T follicular helper cell (primary cell): Measurements from ENCODE around the gene PDE1A.

Experiments
- DNase-seq: peaks from one replicate; pipeline ENCODE4 v3.0.0-alpha.2; 2020; ENCODE audit warnings: low read depth

Gene PDE1A

DNA sequence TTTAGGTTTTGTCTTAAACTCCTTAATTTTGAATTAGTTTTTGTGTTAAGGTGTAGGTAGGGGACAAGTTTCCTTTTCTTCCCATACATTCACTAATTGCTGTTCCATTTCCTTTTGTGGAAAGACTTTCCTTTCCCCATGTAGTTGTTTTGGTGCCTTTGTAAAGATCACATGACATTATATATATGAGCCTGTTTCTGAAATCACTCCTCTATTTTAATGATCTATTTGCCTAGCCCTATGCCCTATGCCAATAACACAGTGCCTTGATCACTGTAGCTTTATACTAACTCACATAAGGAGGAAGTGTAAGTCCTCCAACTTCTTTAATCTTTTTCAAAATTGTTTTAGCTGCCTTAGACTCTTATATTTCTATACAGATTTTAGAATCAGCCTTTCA is 229.3 kb downstream of the PDE1A start:
- DNase-seq, result no peak

DNA sequence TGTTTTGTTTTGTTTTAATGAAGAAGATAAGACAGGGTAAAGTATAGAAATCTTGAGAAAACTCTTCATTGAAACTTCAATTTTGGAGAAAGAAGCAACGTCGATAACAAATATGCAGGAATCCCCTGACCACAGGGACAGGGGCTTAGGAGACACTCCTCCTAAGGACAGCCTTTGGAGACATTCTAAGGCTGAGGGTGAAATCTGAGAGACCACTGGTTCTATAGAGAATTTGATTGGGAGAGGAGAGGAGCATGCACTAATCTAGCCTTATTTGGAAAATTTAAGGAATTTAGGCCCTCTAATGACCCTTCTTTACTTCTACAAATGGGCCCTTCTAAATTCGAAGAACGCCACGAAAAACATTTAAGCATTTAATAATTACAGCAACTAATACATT is 233.5 kb downstream of the PDE1A start:
- DNase-seq, result no peak

DNA sequence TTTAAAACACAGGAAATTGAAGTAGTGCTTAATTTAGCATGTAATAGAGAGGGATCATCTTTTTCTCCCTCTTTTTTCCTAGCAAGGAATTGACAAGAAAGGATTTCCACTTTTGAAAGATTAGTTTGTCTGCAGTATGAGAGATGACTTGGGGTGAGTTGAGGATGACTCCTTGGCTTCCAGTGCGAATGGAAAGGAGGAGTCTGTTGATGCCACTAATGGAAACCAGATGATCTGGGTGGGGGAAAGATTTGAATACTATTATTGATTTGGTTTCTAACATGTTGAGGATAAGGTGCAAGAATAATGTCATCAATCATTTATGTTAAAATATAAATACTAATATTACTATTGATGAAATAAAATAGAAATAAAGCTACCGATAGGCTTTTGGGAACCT is 235.8 kb downstream of the PDE1A start:
- no peak for DNase-seq

DNA sequence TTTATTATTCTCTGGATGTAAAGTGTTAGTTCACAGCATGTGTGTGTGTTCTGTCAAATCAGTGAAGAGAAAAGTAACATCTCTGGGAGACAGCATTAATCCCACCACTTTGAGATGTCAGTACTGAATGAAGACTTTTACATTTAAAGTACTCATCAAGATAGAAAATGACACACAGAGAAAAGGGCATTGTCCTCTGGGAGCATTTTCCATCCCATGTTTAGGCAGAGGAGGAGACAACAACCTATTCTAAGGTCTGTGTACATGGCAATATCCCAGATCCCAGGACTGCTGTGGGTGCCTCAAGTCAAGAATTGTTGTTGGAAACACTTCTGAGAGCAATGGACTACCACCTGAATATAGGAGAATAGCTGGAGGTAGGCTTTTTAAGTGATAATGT is 239.7 kb downstream of the PDE1A start:
- DNase-seq, result no peak

DNA sequence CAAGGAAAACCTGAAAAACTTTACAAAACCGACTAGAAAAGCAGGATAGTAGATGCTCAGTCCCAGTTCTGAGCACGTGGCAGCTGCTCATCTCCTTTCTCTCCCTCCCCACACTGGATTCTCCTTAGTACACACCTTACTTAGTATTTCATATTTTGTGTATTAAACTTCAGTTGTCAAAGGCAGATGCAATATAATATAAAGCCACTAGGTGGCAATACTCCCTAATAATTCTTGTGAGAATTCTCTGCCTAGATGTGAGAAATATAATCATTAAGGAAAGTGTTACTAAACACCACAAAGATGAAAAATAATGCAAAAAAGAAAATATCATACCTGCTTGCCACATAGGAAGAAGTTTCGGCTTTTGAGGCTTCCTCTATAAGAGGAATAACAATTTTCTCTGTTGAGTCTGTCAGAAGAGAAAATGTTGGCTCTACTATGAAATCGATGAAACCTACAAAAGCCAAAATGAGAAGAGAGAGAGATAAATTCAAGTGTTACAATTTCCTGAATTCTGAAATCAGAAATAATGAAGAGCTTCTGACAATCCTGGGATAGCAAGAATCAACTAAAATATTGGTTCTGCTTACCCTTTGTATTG is 240.6 kb downstream of the PDE1A start:
- DNase-seq, result no peak

DNA sequence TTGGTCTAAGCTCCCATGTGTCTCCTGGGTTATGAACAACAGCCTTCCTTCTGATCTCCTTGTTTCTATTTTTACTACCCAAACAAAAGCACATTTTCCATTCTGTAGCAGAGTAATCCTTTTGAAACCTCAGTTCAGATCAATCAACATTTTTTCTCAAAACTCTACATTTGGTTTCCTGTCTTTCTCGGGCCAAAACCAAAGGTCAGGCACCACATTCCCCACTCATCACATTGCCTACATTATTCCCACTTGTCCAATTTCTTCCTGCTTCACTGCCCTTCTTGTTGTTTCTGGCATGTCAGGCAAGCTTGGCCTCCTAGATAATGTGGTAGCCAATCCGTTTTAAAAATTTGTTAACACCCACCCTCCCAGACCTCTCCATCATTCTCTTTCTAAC is 244.4 kb downstream of the PDE1A start:
- no peak for DNase-seq

DNA sequence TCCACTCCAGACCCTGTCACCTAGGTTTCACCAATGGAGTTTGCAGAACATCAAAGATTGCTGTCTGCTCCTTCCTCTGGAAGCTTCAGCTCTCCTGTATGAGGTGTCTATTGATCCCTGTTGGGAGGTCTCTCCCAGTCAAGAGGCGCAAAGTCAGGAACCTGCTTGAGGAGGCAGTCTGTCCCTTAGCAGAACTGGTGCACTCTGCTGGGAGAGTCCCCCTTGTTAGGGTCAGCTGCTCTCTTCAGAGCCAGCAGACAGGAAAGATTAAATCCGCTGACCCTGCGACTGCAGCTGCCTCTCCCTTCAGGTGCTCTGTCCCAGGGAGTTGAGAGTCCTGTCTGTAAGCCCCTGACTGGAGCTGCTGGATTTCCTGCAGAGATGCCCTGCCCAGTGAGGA is 245.5 kb downstream of the PDE1A start:
- DNase-seq, result no peak

DNA sequence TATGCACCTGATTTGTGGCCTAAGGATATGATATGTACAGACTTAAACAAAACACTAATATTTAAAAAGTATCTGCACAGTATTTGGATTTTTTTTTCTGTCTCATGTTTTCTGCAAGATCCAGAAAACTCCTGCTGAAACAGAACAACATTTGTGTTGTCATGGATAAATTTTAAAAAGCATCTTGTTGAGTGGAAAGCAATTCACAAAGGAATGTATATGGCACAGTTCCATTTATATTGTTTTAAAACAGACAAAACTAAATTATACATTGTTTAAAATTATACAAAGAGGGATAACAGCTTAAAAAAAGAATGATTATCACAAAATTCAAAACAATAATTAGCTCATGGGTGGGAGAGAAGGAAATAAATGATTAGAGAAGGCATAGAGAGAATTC is 247.7 kb downstream of the PDE1A start:
- DNase-seq, result no peak

DNA sequence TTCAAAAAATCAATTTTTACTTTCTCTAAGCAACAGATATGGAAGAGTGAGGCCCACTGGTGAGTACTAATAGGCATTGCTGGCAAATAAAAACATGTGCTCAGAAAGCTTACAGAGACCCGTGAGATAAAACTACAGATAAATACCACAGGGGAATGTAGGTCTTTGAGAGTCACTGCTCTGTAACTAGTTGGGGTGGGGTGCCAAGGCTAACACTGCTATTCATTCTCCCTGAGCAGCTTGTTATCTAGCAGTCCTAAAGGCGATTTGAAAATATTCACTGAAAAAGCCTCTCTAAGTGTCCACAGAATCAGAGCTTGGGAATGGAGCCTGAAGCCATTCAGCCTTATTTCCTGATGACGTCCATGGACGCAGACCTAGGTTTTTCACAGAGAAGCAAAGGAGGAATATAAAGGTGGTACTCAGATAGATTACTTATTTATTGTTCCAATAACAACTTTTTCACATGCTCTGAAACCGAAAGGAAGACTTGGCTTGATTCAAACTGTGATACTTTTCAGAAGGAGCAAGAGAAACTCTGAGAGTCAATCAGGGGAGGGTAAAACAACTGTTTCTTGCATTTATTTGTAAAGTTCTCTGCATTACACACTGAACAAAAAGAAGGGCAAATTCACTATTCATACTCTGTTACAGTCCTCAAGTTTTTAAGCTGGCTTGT is 252.8 kb downstream of the PDE1A start:
- DNase-seq, result no peak

DNA sequence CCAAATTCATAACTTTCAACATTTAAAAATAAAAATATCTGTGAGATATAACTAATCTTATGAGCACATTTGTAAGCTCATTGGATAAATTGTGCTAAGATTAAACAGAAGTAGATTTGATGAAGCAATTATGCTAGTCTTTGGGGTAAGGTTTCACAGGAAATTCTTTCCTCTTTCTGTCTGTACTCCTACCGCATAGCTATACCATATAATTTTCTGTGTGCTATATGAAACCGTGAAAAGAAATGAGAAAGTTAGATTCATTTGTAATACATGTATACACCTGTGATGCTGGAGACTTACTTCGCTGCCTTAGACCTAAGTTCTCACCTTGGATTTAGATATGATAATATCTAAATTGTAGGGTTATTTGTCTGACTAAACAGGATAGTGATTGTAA is 256.5 kb downstream of the PDE1A start:
- DNase-seq, result no peak

DNA sequence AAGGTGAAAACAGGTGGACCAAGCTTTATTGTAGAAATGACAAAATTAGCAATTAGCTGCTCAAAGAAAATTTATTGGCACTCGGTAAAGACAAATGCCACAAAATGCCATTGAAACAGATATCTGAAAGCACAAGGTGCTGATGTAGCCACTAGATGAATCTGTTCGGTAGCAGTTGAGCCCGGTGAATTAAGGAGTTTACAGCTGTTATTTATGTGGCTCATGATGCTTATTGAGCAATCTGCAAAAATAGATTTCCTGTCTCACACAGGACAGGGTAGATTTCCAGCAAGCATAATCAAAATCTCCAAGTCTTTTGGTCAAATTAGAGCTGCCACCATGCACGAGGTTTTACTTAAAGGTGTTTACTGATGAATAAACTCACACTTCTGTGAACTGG is 259.0 kb downstream of the PDE1A start:
- DNase-seq, result no peak

DNA sequence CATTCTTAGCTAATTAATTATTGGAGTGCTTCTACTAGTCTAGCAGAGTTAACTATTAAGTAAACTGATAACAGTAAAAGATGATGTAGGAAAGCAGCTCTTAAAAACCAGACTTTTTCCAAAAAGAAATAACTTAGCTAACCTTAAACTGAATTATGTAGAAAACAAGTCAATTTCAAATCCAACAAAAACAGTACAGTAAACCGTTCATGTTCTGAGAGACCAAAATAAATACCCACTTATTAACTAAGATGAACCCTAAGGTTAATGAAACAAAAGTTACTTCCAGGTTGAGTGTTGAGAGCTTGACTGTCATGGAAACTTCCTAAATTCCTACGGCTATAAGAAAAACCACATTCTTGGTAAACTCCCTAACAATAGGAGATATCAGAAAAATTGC is 260.0 kb downstream of the PDE1A start:
- no peak for DNase-seq

DNA sequence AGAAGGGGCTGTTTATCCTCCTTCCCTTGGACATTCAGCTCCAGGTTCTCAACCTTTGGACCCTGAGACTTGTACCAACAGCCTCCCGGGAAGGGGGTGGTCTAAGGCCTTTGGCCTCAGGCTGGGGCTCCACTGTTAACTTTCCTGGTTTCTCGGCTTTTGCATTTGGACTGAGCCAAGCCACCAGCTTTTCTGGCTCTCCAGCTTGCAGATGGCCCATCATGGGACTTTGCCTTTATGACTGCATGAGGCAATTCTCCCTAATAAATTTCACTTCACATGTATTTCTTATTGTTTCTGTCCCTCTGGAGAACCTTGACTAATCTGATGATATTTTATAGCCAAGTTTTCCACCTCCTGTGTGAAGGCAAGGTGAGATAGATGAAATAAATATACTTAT is 260.4 kb downstream of the PDE1A start:
- DNase-seq, result no peak

DNA sequence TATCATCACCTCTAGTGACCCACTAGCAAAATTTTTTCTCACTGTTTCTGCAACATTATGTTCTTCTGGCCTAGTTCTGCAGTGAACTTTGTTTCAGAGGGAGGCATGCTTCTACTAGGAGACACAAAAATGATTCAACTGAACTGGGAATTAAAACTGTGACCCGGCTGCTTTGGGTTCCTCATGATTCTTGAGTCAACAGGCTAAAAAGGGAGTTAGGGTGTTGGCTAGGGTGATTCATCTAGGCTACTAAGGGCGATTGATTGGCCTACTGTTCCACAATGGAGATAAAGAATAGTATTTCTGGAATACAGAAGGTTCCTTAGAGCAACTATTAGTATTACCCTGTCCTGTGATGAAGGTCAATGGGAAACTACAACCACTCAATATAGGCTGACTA is 261.6 kb downstream of the PDE1A start:
- DNase-seq, result no peak

DNA sequence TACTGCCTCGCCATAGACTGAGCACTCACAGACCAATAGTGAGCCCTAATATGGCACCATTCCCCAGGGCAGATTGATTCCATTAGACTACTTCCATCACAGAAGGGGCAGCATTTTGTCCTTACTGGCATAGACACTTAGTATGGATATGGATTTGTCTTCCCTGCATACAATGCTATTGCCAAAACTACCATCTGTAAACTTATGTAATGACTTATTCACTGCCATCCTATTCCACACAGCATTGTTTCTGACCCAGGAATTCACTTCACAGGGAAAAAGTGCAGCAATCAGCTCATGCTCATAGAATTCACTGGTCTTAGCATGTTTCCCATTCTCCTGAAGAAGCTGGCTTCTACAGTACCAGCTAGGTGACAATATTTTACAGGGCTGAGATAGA is 262.1 kb downstream of the PDE1A start:
- no peak for DNase-seq

DNA sequence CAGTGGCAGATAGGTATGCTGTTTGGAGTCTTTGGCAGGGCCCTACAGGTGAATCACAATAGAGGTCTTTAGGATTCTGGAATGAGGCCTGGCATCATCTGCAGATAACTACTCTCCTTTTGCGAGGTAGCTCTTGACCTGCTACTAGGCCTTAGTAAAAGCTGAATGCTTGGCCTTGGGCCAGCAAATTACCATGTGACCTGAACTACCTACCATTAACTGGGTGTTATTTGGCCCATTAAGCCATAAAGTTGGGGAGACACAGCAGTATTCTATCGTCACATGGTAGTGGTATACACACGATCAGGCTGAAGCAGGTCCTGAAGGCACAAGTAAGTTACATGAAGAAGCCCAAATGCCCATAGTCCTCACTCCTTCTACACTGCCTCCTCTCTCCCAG is 263.0 kb downstream of the PDE1A start:
- no peak for DNase-seq

DNA sequence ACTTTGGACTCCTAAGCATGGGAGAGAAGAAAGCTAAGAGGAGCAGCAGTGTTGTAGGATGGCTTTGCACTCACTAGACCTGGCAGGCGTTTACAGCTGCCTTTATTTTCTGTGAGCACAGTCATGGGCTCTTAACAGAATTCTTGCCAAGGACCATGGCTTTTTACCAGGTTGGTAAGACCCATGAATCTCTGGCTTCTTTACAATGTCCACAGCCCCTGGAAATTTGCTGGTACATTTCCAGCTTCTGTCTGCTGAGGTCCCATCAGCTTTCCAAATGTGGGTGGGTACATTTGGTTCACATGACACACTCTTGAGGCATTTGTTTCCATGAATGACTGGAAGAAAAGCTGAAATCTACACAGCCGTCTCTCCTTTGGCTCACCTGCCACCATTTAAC is 278.5 kb downstream of the PDE1A start:
- no peak for DNase-seq

DNA sequence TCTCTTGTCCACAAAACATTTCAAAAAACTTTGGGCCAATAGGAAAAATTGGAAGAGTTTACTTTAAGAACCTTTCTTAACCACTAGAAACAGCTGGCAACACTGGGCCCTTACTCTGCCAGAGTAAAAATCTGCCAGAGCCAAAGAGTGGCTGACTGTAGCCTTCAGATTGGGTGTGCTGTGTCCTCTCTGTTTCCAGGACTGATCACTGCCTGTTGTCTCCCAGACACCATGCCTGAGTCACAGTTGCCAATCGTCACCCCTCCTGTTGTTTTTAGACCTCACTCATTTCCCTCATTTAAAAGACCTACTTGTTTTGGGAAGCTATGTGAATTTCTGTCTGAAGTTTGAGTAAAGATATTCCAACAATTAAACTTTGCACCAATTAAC is 282.1 kb downstream of the PDE1A start:
- DNase-seq, result no peak

DNA sequence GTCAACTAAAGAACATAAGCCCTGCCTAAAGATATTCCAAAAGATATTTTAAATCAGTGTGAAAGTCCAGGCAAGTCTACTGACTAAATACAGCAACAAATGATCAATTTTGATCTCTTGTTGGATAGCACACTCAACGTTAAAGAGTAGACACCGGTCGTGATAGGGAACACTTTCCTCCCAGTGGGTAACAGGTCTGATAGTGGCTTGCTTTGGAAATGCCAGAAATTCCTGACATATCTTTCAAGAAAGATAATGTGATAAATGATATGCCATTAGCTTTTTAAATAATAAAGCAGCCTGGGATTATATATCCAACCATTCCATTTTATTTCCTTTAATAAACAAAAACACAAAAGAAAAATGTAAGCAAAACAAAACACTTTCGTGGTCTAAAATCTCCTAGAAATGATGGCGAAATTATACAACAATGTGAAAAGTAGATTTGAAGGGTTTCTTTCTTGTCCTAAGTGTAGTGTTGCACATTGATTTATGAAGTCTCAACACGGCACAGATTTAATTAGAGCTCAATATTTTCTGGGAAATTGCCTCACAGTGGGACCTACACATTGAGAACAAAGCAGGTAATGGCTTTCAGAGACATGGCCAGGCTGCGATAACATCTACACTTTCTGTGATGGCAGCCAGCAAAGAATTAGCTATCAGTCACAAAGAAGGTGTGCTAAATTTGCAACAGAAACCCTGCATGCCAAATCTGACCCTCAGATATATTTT is 282.6 kb downstream of the PDE1A start:
- DNase-seq, result no peak

DNA sequence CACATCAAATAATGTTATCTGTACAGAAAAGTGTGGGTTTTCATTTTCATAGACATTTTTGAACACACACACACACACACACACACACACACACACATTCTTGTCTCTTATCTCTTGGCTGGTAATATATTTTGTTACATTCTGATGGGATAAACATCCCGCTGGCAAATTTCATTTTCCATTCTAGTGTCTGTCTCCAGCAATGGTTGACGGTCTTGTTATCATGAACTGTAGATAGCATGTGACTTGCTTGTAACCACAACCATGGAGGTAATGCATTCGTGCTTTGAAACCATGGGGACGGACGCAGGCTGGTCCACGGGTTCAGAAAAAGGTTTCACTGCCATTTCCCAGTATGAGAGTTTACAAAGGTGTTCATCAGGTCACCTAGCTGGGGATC is 284.8 kb downstream of the PDE1A start:
- no peak for DNase-seq

DNA sequence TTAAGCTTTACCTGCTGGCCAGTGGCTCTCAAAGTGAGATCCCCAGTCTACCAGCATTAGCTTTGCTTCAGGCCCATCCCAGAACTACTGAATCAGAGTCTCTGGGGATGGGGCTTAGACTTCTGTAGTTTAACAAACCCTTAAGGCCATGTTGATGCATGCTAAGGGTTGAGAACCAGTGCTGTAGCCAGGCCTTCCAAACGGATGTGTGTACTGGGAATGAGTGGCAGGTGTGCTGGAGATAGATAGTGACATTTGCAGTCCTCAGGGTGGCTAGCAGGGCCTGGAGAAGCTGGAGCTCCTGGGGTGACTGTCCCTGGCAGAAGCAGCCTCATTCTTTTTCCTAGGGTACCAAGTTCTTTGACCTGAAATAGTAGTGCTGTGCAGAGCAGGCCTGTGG is 292.6 kb downstream of the PDE1A start:
- no peak for DNase-seq

DNA sequence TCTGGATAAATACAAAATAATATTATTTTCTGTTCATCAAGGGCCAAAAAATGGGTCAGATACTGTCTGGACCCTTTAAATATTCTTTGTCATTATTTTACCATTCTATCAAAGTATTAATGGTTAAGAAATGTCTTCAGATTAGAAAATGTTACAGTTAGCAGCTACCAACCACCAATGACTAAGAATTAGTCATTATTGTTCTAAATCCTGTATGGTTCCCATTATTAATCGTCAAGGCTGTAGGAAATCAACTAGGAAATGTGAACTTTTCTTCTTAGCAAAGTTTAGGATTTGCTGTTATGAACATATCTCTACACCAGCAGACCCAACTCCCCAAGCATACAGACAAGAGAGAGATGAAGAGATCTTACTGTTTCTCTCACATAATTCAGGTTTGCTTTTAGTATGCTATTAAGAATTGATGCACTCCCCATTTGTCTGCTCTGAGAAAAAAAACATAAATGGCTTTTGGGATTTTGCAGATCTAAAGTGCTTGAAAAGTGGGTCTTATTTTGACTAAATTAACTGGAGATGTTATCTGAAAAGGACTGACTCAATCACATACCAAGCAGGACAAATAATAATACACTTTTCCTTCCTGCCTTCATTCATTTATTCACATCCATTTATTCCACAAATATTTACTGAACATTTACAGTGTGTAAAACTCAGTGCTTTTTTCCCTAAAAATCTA is 293.5 kb downstream of the PDE1A start:
- DNase-seq, result no peak

DNA sequence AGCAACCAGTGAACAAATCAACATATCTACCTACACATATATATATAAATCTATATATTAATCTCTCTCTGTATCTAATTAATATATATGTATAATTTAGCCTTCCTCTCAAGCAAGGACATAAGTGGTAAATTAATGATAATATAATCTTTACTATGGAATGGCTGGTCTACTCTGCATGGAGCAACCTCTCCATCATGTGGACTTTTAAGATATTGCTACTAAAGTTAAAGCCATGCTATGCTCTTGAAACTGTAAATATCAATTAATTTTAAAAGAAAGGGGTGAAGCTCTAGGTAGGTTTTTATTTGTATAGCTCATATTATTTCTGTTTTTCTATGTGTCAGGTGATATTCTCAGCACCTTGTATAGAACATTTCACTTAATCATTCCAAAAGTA is 294.2 kb downstream of the PDE1A start:
- no peak for DNase-seq
